Measurements from ENCODE around the gene COQ4. TPM values are rescaled to one million over a fixed set of nuclear protein-coding genes. Genes with fewer than 3 reads are reported as not detected.

COQ4 gene
- total and polyA plus RNA-seq, 2 of the 8 experiments (the other 6 are each of a cell fraction or from before 2014, with no cell fraction given), result 32.3 to 58.8 TPM

DNA sequence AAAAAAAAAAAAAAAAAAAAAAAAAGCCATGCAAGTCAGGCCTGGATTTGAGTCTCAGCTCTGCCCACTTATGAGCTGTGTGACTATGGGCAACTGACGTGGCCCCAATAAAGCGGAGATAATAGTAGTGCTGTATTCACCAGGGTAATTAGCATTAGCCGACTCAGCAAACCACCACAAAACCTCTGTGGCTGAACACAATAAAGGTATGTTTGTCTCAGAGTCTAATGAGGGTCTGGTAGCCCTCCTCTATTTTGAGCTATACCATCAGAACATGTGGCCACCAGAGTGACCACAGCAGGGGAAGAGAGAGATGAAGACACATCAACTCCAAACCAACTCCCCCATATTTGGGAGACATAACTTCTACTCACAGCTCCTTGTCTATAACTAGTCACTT is 30.6 kb upstream of the COQ4 start:
- no peak overlapping the region for H3K56ac ChIP-seq (replicated peaks; ENCODE audit: insufficient read length, low read depth, low read length)
- no peak overlapping the region for H3K14ac ChIP-seq (ENCODE audit: insufficient read length)
- no peak for FAIRE-seq
- H3K9me3 ChIP-seq (ENCODE audit: insufficient read depth in 2 of 2, low read depth in 1 of 2, low read length in 1 of 2), result no peaks in the 10 kb centered on the region
- H2AFZ ChIP-seq (ENCODE audit: low read length), result no peak overlapping the region
- H3K36me3 ChIP-seq (ENCODE audit: control insufficient read depth in 2 of 4, insufficient read depth in 4 of 4, low read length in 3 of 4), result peaks cover 0 to 9% (median 3%) of the 10 kb centered on the region in 4 experiments; a peak in 5 of 8 replicates
- H2BK5ac ChIP-seq (ENCODE audit: low read depth, low read length), result no peak overlapping the region
- no peak overlapping the region for H3K4ac ChIP-seq (replicated peaks; ENCODE audit: insufficient read length, low read depth, low read length)
- H2AK5ac ChIP-seq (ENCODE audit: low read depth, low read length), result no peak overlapping the region
- H3K79me2 ChIP-seq (ENCODE audit: control insufficient read depth in 1 of 2, insufficient read depth in 2 of 2, low read length in 2 of 2), result no peaks in the 10 kb centered on the region
- TF ChIP-seq NANOG (IDR thresholded peaks at IDR 0.05; ENCODE audit: insufficient read depth, low read depth, low read length, poor library complexity, severe bottlenecking) (no peak), NRF1 (IDR thresholded peaks at IDR 0.05; ENCODE audit: low read depth, low read length) (no peak), MAFK (IDR thresholded peaks at IDR 0.05; ENCODE audit: low read depth, low read length) (peak; percentile 39; the same call in 1 of the 2 replicates), ZNF274 (IDR thresholded peaks at IDR 0.05; ENCODE audit: borderline replicate concordance, extremely low read depth, low read length) (no peak)
- no peak overlapping the region for H3K4me2 ChIP-seq (ENCODE audit: insufficient read depth in 1 of 2, low read depth in 2 of 2, low read length in 2 of 2)
- no peak overlapping the region for H2BK15ac ChIP-seq (ENCODE audit: low read length)
- no peak for DNase-seq (ENCODE audit: low read depth in 1 of 2, low spot score in 2 of 2)
- H3K23ac ChIP-seq (ENCODE audit: insufficient read length), result no peak overlapping the region
- no peak overlapping the region for H4K5ac ChIP-seq (ENCODE audit: insufficient read length, low read depth, low read length)
- H3K4me1 ChIP-seq (replicated peaks in 1 of 4; ENCODE audit: control insufficient read depth in 3 of 4, insufficient read depth in 4 of 4, low read length in 3 of 4), result no peaks in the 10 kb centered on the region
- 98% methylated on average over 3 of the region's 3 CpGs; no CpG with 5 or more reads in 1 of the 2 experiments for WGBS, 2 experiments (ENCODE audit: extremely low coverage in 1 of 2, insufficient coverage in 1 of 2, insufficient read length in 1 of 2, insufficient replicate concordance in 2 of 2, low coverage in 1 of 2, low lambda C conversion rate in 2 of 2, missing lambda C conversion rate in 1 of 2)
- H4K8ac ChIP-seq (ENCODE audit: extremely low read depth, insufficient read depth, low read length), result no peak overlapping the region
- H3K4me3 ChIP-seq (ENCODE audit: extremely low read depth in 1 of 4, insufficient read depth in 2 of 4, low read depth in 3 of 4, low read length in 4 of 4), result no peak overlapping the region
- CTCF ChIA-PET (ENCODE audit: partially characterized antibody), result interaction anchor here (0.6 to 6.9 kb wide), 14 partner anchors 8 to 297 kb away, joined by 3 to 78 read pairs (median 3); no protein-coding TSS in a partner anchor
- H2BK20ac ChIP-seq (ENCODE audit: low read length), result no peak overlapping the region
- H3K18ac ChIP-seq (ENCODE audit: extremely low read depth, low read length), result no peak overlapping the region
- no peak overlapping the region for H2BK12ac ChIP-seq (ENCODE audit: low read depth, low read length)
- POLR2A ChIA-PET (ENCODE audit: partially characterized antibody), result interaction anchor here (0.6 to 1.5 kb wide), 6 partner anchors 11 to 279 kb away, joined by 3 to 5 read pairs (median 4); partner anchors contain the start of genes GOLGA2 and SWI5
- no peak overlapping the region for H2BK120ac ChIP-seq (replicated peaks; ENCODE audit: low read depth, low read length)
- no peak overlapping the region for H3K9ac ChIP-seq (replicated peaks in 1 of 4; ENCODE audit: extremely low read depth in 1 of 4, low read depth in 3 of 4, low read length in 3 of 4)
- H3K27ac ChIP-seq (ENCODE audit: low read depth, low read length), result no peak overlapping the region
- H4K20me1 ChIP-seq (replicated peaks in 1 of 2; ENCODE audit: control insufficient read depth in 1 of 2, insufficient read depth in 2 of 2, low read length in 2 of 2), result peaks cover 1 to 3% of the 10 kb centered on the region in 2 experiments
- no peak overlapping the region for H4K91ac ChIP-seq (replicated peaks; ENCODE audit: insufficient read length, low read length)
- H3K23me2 ChIP-seq (ENCODE audit: low read depth, low read length), result no peaks in the 10 kb centered on the region
- H3K27me3 ChIP-seq (replicated peaks in 1 of 4; ENCODE audit: control insufficient read depth in 3 of 4, extremely low read depth in 1 of 4, insufficient read depth in 3 of 4, low read length in 3 of 4), result no peaks in the 10 kb centered on the region
- no peaks in the 10 kb centered on the region for H3K79me1 ChIP-seq (ENCODE audit: low read depth, low read length)
